ENCODE data around the gene TNRC6B. TPM values are rescaled to one million over a fixed set of nuclear protein-coding genes. Genes with fewer than 3 reads are reported as not detected.
"Not testable (repeated sequence)": the region's sequence is repeated elsewhere in the genome, so short reads cannot be mapped to it uniquely, and the experiment has no call there.

TNRC6B gene
- total RNA-seq, 1 donor from 2014 or later = 60.0 TPM

DNA sequence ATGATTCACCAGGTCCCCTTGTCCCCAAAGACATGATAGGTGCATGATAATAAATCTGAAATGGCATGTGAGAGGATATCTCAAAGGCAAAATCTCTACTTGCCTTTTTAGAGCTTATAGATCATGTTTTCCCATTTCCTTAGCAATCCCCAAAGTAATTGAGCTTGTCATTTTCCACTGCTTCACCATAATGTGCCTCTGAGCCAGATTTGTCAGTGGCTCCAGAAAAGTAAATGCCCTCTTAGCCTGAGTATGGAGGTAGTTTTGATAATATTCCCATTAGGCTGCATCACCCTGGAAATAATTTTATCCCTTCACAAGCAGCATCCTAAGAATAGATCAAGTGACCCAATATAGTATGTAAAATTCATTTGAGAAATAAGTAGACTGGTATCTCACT is 131.9 kb downstream of the TNRC6B start:
- H3F3A ChIP-seq (ENCODE audit: low read depth) = no peaks in the 10 kb centered on the region
- no peaks in the 10 kb centered on the region for H4K20me1 ChIP-seq (ENCODE audit: low read depth)
- no peak overlapping the region for H3K4me2 ChIP-seq
- Mint-ChIP-seq H3K4me1 (no peaks in the 10 kb centered on the region), H3K9me3 (no peaks in the 10 kb centered on the region), H3K27ac (no peak overlapping the region), H3K4me3 (no peak overlapping the region), H3K27me3 (ENCODE audit: insufficient read depth, low read depth) (no peaks in the 10 kb centered on the region), H3K36me3 (peaks cover 35% of the 10 kb centered on the region)
- H2AFZ ChIP-seq (replicated peaks) = no peak overlapping the region
- no peak for DNase-seq (ENCODE audit: low spot score)
- no peaks in the 10 kb centered on the region for H3K27me3 ChIP-seq
- no peaks in the 10 kb centered on the region for H3K9me3 ChIP-seq (ENCODE audit: low read depth)
- no peak for TF ChIP-seq EZH2phosphoT487 (IDR thresholded peaks at IDR 0.05)
- TF ChIP-seq, protein P1, sequence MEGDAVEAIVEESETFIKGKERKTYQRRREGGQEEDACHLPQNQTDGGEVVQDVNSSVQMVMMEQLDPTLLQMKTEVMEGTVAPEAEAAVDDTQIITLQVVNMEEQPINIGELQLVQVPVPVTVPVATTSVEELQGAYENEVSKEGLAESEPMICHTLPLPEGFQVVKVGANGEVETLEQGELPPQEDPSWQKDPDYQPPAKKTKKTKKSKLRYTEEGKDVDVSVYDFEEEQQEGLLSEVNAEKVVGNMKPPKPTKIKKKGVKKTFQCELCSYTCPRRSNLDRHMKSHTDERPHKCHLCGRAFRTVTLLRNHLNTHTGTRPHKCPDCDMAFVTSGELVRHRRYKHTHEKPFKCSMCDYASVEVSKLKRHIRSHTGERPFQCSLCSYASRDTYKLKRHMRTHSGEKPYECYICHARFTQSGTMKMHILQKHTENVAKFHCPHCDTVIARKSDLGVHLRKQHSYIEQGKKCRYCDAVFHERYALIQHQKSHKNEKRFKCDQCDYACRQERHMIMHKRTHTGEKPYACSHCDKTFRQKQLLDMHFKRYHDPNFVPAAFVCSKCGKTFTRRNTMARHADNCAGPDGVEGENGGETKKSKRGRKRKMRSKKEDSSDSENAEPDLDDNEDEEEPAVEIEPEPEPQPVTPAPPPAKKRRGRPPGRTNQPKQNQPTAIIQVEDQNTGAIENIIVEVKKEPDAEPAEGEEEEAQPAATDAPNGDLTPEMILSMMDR (IDR thresholded peaks at IDR 0.05) = no peak
- H3K79me2 ChIP-seq (ENCODE audit: low read depth) = no peaks in the 10 kb centered on the region
- no peak overlapping the region for H3K4me3 ChIP-seq
- peaks cover 22% of the 10 kb centered on the region for H3K36me3 ChIP-seq
- H3K4me1 ChIP-seq = no peaks in the 10 kb centered on the region
- H3K27ac ChIP-seq = no peak overlapping the region
- H3K9ac ChIP-seq = no peak overlapping the region

DNA sequence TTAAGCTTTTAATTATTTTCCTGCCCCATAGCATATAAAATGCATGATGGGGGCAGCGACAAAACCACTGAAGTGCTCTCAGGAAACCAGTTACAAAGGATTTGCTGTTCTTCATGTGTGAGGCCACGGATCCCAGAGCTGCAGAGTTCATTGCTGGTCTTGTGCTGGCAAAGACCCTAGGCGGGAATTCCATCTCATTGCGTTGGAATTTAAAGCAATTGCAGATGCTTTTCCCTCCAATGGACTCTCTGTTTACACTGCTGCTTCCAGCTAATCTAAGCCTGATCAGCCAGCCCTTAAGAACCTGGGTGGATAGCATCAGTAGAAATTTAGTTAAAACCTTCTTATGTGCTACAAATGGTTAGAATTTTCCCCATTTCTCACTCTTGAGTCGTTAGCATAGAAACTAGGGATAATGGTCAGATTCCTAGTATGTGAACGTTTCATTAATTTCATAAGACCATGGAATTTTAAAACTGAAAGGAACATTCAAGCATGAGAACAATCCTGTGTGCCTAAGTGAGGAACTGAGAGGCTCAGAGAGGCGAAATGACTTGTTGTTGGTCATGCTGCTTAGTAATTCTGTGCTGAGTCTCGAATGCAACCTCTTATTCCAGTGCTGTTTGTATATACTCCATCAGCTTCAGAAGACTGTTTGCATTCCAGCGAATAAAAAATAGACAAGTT is 132.5 kb downstream of the TNRC6B start:
- no peaks in the 10 kb centered on the region for H3K27me3 ChIP-seq
- H4K20me1 ChIP-seq (ENCODE audit: low read depth) = no peaks in the 10 kb centered on the region
- TF ChIP-seq EZH2 (IDR thresholded peaks at IDR 0.05) (no peak), EZH2phosphoT487 (IDR thresholded peaks at IDR 0.05) (no peak)
- TF ChIP-seq, protein P1 (IDR thresholded peaks at IDR 0.05) = no peak
- H3F3A ChIP-seq (ENCODE audit: low read depth) = no peaks in the 10 kb centered on the region
- H3K4me1 Mint-ChIP-seq = no peaks in the 10 kb centered on the region
- no peaks in the 10 kb centered on the region for H3K4me1 ChIP-seq
- H3K4me2 ChIP-seq = no peak overlapping the region
- no peaks in the 10 kb centered on the region for H3K9me3 Mint-ChIP-seq
- no peak overlapping the region for H3K4me3 Mint-ChIP-seq
- no peaks in the 10 kb centered on the region for H3K27me3 Mint-ChIP-seq (ENCODE audit: insufficient read depth, low read depth)
- H2AFZ ChIP-seq (replicated peaks) = no peak overlapping the region
- no peak overlapping the region for H3K27ac Mint-ChIP-seq
- no peak for DNase-seq (ENCODE audit: low spot score)
- H3K36me3 Mint-ChIP-seq = peaks cover 38% of the 10 kb centered on the region
- H3K36me3 ChIP-seq = peaks cover 23% of the 10 kb centered on the region
- no peak overlapping the region for H3K9ac ChIP-seq
- no peaks in the 10 kb centered on the region for H3K79me2 ChIP-seq (ENCODE audit: low read depth)
- no peak overlapping the region for H3K27ac ChIP-seq
- H3K9me3 ChIP-seq (ENCODE audit: low read depth) = no peaks in the 10 kb centered on the region
- H3K4me3 ChIP-seq = no peak overlapping the region

DNA sequence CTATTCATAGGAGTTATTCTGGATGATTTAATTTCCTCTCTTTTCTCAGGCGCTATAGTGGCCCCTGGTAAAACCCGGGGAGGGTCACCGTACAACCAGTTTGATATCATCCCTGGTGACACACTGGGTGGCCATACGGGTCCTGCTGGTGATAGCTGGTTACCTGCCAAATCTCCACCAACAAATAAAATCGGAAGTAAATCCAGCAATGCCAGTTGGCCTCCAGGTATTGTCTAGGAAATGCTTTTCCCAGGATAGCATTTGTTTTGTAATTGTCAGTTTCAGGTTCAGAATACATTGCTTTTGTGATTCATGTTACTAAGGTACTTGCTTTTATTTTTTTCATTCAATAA is 133.0 kb downstream of the TNRC6B start:
- Histone ChIP-seq H3F3A (ENCODE audit: low read depth) (no peaks in the 10 kb centered on the region), H3K36me3 (peaks cover 28% of the 10 kb centered on the region), H3K9ac (no peak overlapping the region), H3K4me3 (no peak overlapping the region), H3K79me2 (ENCODE audit: low read depth) (no peaks in the 10 kb centered on the region), H3K27ac (no peak overlapping the region), H3K27me3 (no peaks in the 10 kb centered on the region), H3K4me2 (no peak overlapping the region), H4K20me1 (ENCODE audit: low read depth) (no peaks in the 10 kb centered on the region), H3K9me3 (ENCODE audit: low read depth) (no peaks in the 10 kb centered on the region), H2AFZ (replicated peaks) (no peak overlapping the region), H3K4me1 (no peaks in the 10 kb centered on the region)
- H3K4me1 Mint-ChIP-seq = no peaks in the 10 kb centered on the region
- DNase-seq (ENCODE audit: low spot score) = no peak
- H3K36me3 Mint-ChIP-seq = peaks cover 43% of the 10 kb centered on the region
- H3K27ac Mint-ChIP-seq = no peak overlapping the region
- H3K9me3 Mint-ChIP-seq = no peaks in the 10 kb centered on the region
- H3K4me3 Mint-ChIP-seq = no peak overlapping the region
- TF ChIP-seq EZH2phosphoT487 (IDR thresholded peaks at IDR 0.05) = no peak
- TF ChIP-seq, protein P1 (IDR thresholded peaks at IDR 0.05) = no peak
- TF ChIP-seq EZH2 (IDR thresholded peaks at IDR 0.05) = no peak
- no peaks in the 10 kb centered on the region for H3K27me3 Mint-ChIP-seq (ENCODE audit: insufficient read depth, low read depth)

DNA sequence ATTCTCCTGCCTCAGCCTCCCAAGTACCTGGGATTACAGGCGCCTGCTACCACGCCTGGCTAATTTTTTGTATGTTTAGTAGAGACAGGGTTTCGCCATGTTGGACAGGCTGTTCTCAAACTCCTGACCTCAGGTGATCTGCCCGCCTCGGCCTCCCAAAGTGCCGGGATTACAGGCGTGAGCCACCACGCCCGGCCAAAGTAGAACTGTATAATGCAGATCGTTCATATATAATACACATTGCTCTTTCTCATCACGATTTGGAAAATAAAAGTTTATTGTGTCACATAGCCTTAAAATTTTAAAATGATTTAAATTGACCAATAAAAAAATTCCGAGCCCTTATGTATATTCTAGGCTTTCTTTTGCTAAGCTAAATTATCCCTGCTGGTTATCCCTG is 133.9 kb downstream of the TNRC6B start:
- not testable (repeated sequence) for H2AFZ ChIP-seq (replicated peaks); H3K27ac ChIP-seq; H3K27me3 Mint-ChIP-seq (ENCODE audit: insufficient read depth, low read depth); H3K9me3 ChIP-seq (ENCODE audit: low read depth); H3F3A ChIP-seq (ENCODE audit: low read depth); H3K79me2 ChIP-seq (ENCODE audit: low read depth); H3K4me3 ChIP-seq; DNase-seq (ENCODE audit: low spot score); H3K4me2 ChIP-seq; H4K20me1 ChIP-seq (ENCODE audit: low read depth); H3K27me3 ChIP-seq; H3K27ac Mint-ChIP-seq; H3K4me1 Mint-ChIP-seq; H3K4me3 Mint-ChIP-seq; H3K9ac ChIP-seq; H3K9me3 Mint-ChIP-seq; H3K4me1 ChIP-seq
- H3K36me3 ChIP-seq = peaks cover 30% of the 10 kb centered on the region
- H3K36me3 Mint-ChIP-seq = peaks cover 48% of the 10 kb centered on the region

All from neural progenitor cell (in vitro differentiated cells).